ENCODE results near the gene ALPK1. TPM values are rescaled to one million over a fixed set of nuclear protein-coding genes. Genes with fewer than 3 reads are reported as not detected.

Gene ALPK1
- polyA plus RNA-seq, 3 donors, result 5.3 to 14.2 (median 8.1) TPM

- Histone ChIP-seq H3K9me3 (replicated peaks in 1 of 2; ENCODE audit: control insufficient read depth in 1 of 2, insufficient read depth in 1 of 2, low read length in 2 of 2) (no peaks in the 10 kb centered on the region), H2AFZ (ENCODE audit: insufficient read depth, low read depth, low read length, poor library complexity, severe bottlenecking) (no peak overlapping the region), H4K20me1 (ENCODE audit: insufficient read depth, low read length) (peaks cover 4% of the 10 kb centered on the region), H3K27me3 (ENCODE audit: control insufficient read depth in 2 of 2, insufficient read depth in 2 of 2, low read length in 2 of 2) (no peaks in the 10 kb centered on the region), H3K36me3 (replicated peaks in 1 of 2; ENCODE audit: control insufficient read depth in 1 of 2, insufficient read depth in 2 of 2, low read length in 2 of 2) (peaks cover 8 to 12% of the 10 kb centered on the region in 2 donors), H3K4me2 (replicated peaks; ENCODE audit: extremely low read depth, low read length, poor library complexity, severe bottlenecking) (no peak overlapping the region), H3K27ac (ENCODE audit: low read depth in 1 of 2, low read length in 2 of 2) (no peak overlapping the region), H3K9ac (ENCODE audit: insufficient read depth, low read length, poor library complexity, severe bottlenecking) (no peak overlapping the region), H3K4me1 (ENCODE audit: control insufficient read depth in 1 of 2, insufficient read depth in 2 of 2, low read length in 2 of 2) (peaks cover 0 to 6% of the 10 kb centered on the region in 2 donors), H3K79me2 (ENCODE audit: insufficient read depth, low read length) (peaks cover 14% of the 10 kb centered on the region), H3K4me3 (replicated peaks in 1 of 3; ENCODE audit: low read depth in 2 of 3, low read length in 3 of 3) (no peak overlapping the region)
- H3K4me3 Mint-ChIP-seq, result no peak overlapping the region
- H3K27ac Mint-ChIP-seq, result no peak overlapping the region
- H3K4me1 Mint-ChIP-seq, result peaks cover 17% of the 10 kb centered on the region
- no peaks in the 10 kb centered on the region for H3K9me3 Mint-ChIP-seq
- intact Hi-C loops (cut with micrococcal nuclease), result no loop called here
- no CpG with 5 or more reads among the region's 1 CpG for WGBS (ENCODE audit: insufficient coverage)
- no peak for DNase-seq
- H3K36me3 Mint-ChIP-seq, result peaks cover 25 to 42% of the 10 kb centered on the region in 2 donors
- H3K27me3 Mint-ChIP-seq (ENCODE audit: low read depth in 3 of 3), result peaks cover 0 to 2% (median 0%) of the 10 kb centered on the region in 3 donors
- TF ChIP-seq, protein P1, sequence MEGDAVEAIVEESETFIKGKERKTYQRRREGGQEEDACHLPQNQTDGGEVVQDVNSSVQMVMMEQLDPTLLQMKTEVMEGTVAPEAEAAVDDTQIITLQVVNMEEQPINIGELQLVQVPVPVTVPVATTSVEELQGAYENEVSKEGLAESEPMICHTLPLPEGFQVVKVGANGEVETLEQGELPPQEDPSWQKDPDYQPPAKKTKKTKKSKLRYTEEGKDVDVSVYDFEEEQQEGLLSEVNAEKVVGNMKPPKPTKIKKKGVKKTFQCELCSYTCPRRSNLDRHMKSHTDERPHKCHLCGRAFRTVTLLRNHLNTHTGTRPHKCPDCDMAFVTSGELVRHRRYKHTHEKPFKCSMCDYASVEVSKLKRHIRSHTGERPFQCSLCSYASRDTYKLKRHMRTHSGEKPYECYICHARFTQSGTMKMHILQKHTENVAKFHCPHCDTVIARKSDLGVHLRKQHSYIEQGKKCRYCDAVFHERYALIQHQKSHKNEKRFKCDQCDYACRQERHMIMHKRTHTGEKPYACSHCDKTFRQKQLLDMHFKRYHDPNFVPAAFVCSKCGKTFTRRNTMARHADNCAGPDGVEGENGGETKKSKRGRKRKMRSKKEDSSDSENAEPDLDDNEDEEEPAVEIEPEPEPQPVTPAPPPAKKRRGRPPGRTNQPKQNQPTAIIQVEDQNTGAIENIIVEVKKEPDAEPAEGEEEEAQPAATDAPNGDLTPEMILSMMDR (IDR thresholded peaks at IDR 0.05), result no peak
Measured at GRCh38 chr4:112270051-112270450, 27.1 kb upstream of the ALPK1 start.

GRCh38 chr4:112270640-112271421 is 26.3 kb upstream of the ALPK1 start:
- DNase-seq, result no peak
- peaks cover 10 to 14% of the 10 kb centered on the region in 2 donors for H3K36me3 ChIP-seq (replicated peaks in 1 of 2; ENCODE audit: control insufficient read depth in 1 of 2, insufficient read depth in 2 of 2, low read length in 2 of 2)
- no peaks in the 10 kb centered on the region for H3K27me3 ChIP-seq (ENCODE audit: control insufficient read depth in 2 of 2, insufficient read depth in 2 of 2, low read length in 2 of 2)
- H3K4me1 ChIP-seq (ENCODE audit: control insufficient read depth in 1 of 2, insufficient read depth in 2 of 2, low read length in 2 of 2), result peaks cover 0 to 6% of the 10 kb centered on the region in 2 donors
- peaks cover 5% of the 10 kb centered on the region for H4K20me1 ChIP-seq (ENCODE audit: insufficient read depth, low read length)
- no peak overlapping the region for H3K4me3 Mint-ChIP-seq
- intact Hi-C loops (cut with micrococcal nuclease), result no loop called here
- H3K9me3 Mint-ChIP-seq, result no peaks in the 10 kb centered on the region
- 68% methylated on average over 5 of the region's 8 CpGs for WGBS (ENCODE audit: insufficient coverage)
- TF ChIP-seq, protein P1 (IDR thresholded peaks at IDR 0.05), result no peak
- peak overlapping the region in 3 of 7 donors; percentile 13 to 22 (median 16) for H3K27ac Mint-ChIP-seq
- no peak overlapping the region for H3K4me3 ChIP-seq (replicated peaks in 1 of 3; ENCODE audit: low read depth in 2 of 3, low read length in 3 of 3)
- peaks cover 22% of the 10 kb centered on the region for H3K79me2 ChIP-seq (ENCODE audit: insufficient read depth, low read length)
- no peak overlapping the region for H3K4me2 ChIP-seq (replicated peaks; ENCODE audit: extremely low read depth, low read length, poor library complexity, severe bottlenecking)
- H3K36me3 Mint-ChIP-seq, result peaks cover 25 to 42% of the 10 kb centered on the region in 2 donors
- H2AFZ ChIP-seq (ENCODE audit: insufficient read depth, low read depth, low read length, poor library complexity, severe bottlenecking), result no peak overlapping the region
- H3K27me3 Mint-ChIP-seq (ENCODE audit: low read depth in 3 of 3), result peaks cover 0 to 2% (median 0%) of the 10 kb centered on the region in 3 donors
- peaks cover 16% of the 10 kb centered on the region for H3K4me1 Mint-ChIP-seq
- H3K9ac ChIP-seq (ENCODE audit: insufficient read depth, low read length, poor library complexity, severe bottlenecking), result no peak overlapping the region
- H3K27ac ChIP-seq (ENCODE audit: low read depth in 1 of 2, low read length in 2 of 2), result no peak overlapping the region
- H3K9me3 ChIP-seq (replicated peaks in 1 of 2; ENCODE audit: control insufficient read depth in 1 of 2, insufficient read depth in 1 of 2, low read length in 2 of 2), result no peaks in the 10 kb centered on the region

All from CD14-positive monocyte (primary cell).